HepG2 (cell line): Measurements from ENCODE around the gene GLB1L.

Source experiments
- POLR2AphosphoS5 ChIP-seq: IDR thresholded peaks from 2 replicates; pipeline ENCODE4 v1.6.1; 2012; ENCODE audit warnings: low read depth, low read length
- RNF2 ChIP-seq: fragments of 450-650 bp; conservative IDR thresholded peaks from 2 replicates; pipeline ENCODE4 v1.6.1; 2016; ENCODE audit warnings: low read depth
- SYNCRIP ChIP-seq: fragments of 200-400 bp; formaldehyde crosslinking; IDR thresholded peaks from 2 replicates; pipeline ENCODE4 v1.6.1; 2018; ENCODE audit warnings: mild to moderate bottlenecking, low read depth, low read length; ENCODE audit not compliant: insufficient read depth
- ZSCAN29 ChIP-seq: sonication (generic); formaldehyde crosslinking; conservative IDR thresholded peaks from 2 replicates; pipeline ENCODE4 v1.4.0; 2020; ENCODE audit warnings: mild to moderate bottlenecking, missing genetic modification reagents
- TF ChIP-seq, protein P1 (sequence below): sonication (generic); formaldehyde crosslinking; IDR thresholded peaks from 2 replicates; pipeline ENCODE4 v1.4.0; 2020; ENCODE audit warnings: missing genetic modification reagents
- TF ChIP-seq, protein P2 (sequence below): sonication (generic); formaldehyde crosslinking; IDR thresholded peaks from 2 replicates; pipeline ENCODE4 v1.4.0; 2020; ENCODE audit warnings: missing genetic modification reagents
- TF ChIP-seq, protein P3 (sequence below): sonication (generic); formaldehyde crosslinking; IDR thresholded peaks from 2 replicates; pipeline ENCODE4 v1.8.0; 2022; ENCODE audit warnings: missing genetic modification reagents, mild to moderate bottlenecking, moderate library complexity, borderline replicate concordance

GRCh38 chr2:219282375-219282774 is 37.1 kb upstream of the GLB1L start:
- TF ChIP-seq ZSCAN29 (CRISPR knock-in tag) (no peak), RNF2 (no peak), SYNCRIP (no peak), POLR2AphosphoS5 (no peak)
- TF ChIP-seq, protein P1, sequence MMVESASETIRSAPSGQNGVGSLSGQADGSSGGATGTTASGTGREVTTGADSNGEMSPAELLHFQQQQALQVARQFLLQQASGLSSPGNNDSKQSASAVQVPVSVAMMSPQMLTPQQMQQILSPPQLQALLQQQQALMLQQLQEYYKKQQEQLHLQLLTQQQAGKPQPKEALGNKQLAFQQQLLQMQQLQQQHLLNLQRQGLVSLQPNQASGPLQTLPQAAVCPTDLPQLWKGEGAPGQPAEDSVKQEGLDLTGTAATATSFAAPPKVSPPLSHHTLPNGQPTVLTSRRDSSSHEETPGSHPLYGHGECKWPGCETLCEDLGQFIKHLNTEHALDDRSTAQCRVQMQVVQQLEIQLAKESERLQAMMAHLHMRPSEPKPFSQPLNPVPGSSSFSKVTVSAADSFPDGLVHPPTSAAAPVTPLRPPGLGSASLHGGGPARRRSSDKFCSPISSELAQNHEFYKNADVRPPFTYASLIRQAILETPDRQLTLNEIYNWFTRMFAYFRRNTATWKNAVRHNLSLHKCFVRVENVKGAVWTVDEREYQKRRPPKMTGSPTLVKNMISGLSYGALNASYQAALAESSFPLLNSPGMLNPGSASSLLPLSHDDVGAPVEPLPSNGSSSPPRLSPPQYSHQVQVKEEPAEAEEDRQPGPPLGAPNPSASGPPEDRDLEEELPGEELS (CRISPR knock-in tag): no peak
- TF ChIP-seq, protein P2, sequence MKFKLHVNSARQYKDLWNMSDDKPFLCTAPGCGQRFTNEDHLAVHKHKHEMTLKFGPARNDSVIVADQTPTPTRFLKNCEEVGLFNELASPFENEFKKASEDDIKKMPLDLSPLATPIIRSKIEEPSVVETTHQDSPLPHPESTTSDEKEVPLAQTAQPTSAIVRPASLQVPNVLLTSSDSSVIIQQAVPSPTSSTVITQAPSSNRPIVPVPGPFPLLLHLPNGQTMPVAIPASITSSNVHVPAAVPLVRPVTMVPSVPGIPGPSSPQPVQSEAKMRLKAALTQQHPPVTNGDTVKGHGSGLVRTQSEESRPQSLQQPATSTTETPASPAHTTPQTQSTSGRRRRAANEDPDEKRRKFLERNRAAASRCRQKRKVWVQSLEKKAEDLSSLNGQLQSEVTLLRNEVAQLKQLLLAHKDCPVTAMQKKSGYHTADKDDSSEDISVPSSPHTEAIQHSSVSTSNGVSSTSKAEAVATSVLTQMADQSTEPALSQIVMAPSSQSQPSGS (CRISPR knock-in tag): no peak
- TF ChIP-seq, protein P3, sequence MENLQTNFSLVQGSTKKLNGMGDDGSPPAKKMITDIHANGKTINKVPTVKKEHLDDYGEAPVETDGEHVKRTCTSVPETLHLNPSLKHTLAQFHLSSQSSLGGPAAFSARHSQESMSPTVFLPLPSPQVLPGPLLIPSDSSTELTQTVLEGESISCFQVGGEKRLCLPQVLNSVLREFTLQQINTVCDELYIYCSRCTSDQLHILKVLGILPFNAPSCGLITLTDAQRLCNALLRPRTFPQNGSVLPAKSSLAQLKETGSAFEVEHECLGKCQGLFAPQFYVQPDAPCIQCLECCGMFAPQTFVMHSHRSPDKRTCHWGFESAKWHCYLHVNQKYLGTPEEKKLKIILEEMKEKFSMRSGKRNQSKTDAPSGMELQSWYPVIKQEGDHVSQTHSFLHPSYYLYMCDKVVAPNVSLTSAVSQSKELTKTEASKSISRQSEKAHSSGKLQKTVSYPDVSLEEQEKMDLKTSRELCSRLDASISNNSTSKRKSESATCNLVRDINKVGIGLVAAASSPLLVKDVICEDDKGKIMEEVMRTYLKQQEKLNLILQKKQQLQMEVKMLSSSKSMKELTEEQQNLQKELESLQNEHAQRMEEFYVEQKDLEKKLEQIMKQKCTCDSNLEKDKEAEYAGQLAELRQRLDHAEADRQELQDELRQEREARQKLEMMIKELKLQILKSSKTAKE (CRISPR knock-in tag): no peak
